SH-SY5Y (cell line): Measurements from ENCODE around the gene SLC45A2.

Experiments
- GATA2 ChIP-seq: IDR thresholded peaks from 2 replicates; pipeline ENCODE4 v1.6.1; 2011; ENCODE audit warnings: mild to moderate bottlenecking, low read depth, low read length
- GATA3 ChIP-seq: IDR thresholded peaks from 2 replicates; pipeline ENCODE4 v1.6.1; 2011; ENCODE audit warnings: low read depth, mild to moderate bottlenecking, low read length, moderate library complexity

- TF ChIP-seq GATA3 (no peak), GATA2 (no peak)
Measured at GRCh38 chr5:33939556-33940262, 44.8 kb downstream of the SLC45A2 start.
